ENCODE measurements around the gene SPDYE2. TPM values are rescaled to one million over a fixed set of nuclear protein-coding genes. Genes with fewer than 3 reads are reported as not detected.
A peak's percentile ranks its signal among the peaks of the same experiment; 100 is the strongest.
"Not testable (repeated sequence)": the region's sequence is repeated elsewhere in the genome, so short reads cannot be mapped to it uniquely, and the experiment has no call there.

SPDYE2 gene
- total and polyA plus RNA-seq, 10 of the 15 experiments (the other 5 are each of a cell fraction or from before 2014, with no cell fraction given): 0.16 to 6.4 (median 2.3) TPM; not detected in 6

DNA sequence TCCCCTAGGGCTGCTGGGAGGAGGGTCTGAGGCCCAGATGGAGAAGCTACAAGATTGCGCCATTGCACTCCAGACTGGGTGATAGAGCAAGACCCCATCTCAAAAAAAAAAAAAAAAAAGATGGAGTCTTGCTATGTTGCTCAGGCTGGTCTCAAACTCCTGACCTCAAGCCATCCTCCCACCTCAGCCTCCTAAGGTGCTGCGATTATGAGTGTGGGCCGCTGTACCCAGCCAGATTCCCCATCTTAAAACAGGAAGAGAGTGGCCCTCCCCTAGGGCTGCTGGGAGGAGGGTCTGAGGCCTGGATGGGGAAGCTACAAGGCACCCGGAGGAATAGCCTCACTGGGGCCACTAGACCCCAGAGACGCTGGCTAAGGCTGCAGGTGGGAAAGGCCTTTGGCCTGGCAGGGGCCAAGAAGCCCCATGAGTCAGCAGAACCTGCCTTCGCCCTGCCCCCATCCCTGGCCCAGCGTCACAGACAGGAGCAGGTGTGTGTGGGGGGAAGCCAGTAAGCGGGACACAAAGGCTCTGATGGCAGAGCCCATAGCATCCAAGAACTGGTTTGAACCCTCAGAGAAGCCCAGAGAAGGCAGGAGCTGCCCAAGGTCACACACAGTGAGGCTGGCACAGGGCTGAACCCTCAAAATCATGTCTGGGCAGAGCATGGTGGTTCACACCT lies 43.5 kb upstream of the SPDYE2 start:
- in situ Hi-C loops (cut with MboI); H3K4me3 ChIP-seq; H3K4me1 ChIP-seq (ENCODE audit: control insufficient read depth, insufficient read depth, low read length); SMC1A ChIA-PET (ENCODE audit: uncharacterized antibody, unreplicated experiment); H3K9me3 ChIP-seq (replicated peaks; ENCODE audit: control insufficient read depth, insufficient read depth, low read length); H3K4me2 ChIP-seq (ENCODE audit: control insufficient read depth, insufficient read depth); H3K79me2 ChIP-seq (ENCODE audit: control insufficient read depth, insufficient read depth, low read length); H3K36me3 ChIP-seq (ENCODE audit: control insufficient read depth in 2 of 2, insufficient read depth in 2 of 2, low read length in 1 of 2); DNase-seq (ENCODE audit: low read depth, low spot score); CTCF ChIA-PET; ATAC-seq; BruUV-seq (replicated peaks); H3K27ac ChIP-seq (ENCODE audit: control insufficient read depth, insufficient read depth); RAD21 ChIA-PET (ENCODE audit: unreplicated experiment); POLR2A ChIA-PET; H3K9ac ChIP-seq (ENCODE audit: control insufficient read depth, insufficient read depth, low read length); H3K27me3 ChIP-seq (replicated peaks in 1 of 2; ENCODE audit: control insufficient read depth in 2 of 2, insufficient read depth in 2 of 2, low read length in 1 of 2); intact Hi-C loops (cut with micrococcal nuclease; ENCODE audit: unreplicated experiment); H2AFZ ChIP-seq (ENCODE audit: control insufficient read depth, low read depth, low read length); H4K20me1 ChIP-seq (ENCODE audit: control insufficient read depth, insufficient read depth); FAIRE-seq: not testable (repeated sequence)
- WGBS (ENCODE audit: insufficient coverage, insufficient replicate concordance, low lambda C conversion rate, missing lambda C conversion rate): 100% methylated on average over 2 of the region's 8 CpGs

DNA sequence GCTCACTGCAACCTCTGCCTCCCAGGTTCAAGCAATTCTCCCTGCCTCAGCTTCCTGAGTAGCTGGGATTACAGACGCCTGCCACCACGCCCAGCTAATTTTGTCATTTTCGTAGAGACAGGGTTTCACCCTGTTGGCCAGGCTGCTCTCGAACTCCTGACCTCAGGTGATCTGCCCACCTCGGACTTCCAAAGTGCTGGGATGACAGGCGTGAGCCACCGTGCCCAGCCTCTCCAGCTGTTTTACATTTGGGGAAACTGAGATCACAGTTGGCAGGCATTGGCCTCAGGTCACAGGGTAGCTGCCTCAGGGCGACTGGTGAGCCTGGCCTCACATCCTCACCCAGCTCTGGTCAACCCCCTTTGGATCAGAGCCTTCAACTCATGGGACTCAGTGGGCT lies 40.5 kb upstream of the SPDYE2 start:
- SMC1A ChIA-PET (ENCODE audit: uncharacterized antibody, unreplicated experiment); H3K9me3 ChIP-seq (replicated peaks; ENCODE audit: control insufficient read depth, insufficient read depth, low read length); POLR2A ChIA-PET; H3K27me3 ChIP-seq (replicated peaks in 1 of 2; ENCODE audit: control insufficient read depth in 2 of 2, insufficient read depth in 2 of 2, low read length in 1 of 2); BruUV-seq (replicated peaks); FAIRE-seq; H4K20me1 ChIP-seq (ENCODE audit: control insufficient read depth, insufficient read depth); intact Hi-C loops (cut with micrococcal nuclease; ENCODE audit: unreplicated experiment); H2AFZ ChIP-seq (ENCODE audit: control insufficient read depth, low read depth, low read length); H3K27ac ChIP-seq (ENCODE audit: control insufficient read depth, insufficient read depth); CTCF ChIA-PET; ATAC-seq; H3K36me3 ChIP-seq (ENCODE audit: control insufficient read depth in 2 of 2, insufficient read depth in 2 of 2, low read length in 1 of 2); H3K4me3 ChIP-seq; in situ Hi-C loops (cut with MboI); H3K4me1 ChIP-seq (ENCODE audit: control insufficient read depth, insufficient read depth, low read length); RAD21 ChIA-PET (ENCODE audit: unreplicated experiment); H3K9ac ChIP-seq (ENCODE audit: control insufficient read depth, insufficient read depth, low read length); H3K79me2 ChIP-seq (ENCODE audit: control insufficient read depth, insufficient read depth, low read length); H3K4me2 ChIP-seq (ENCODE audit: control insufficient read depth, insufficient read depth); DNase-seq (ENCODE audit: low read depth, low spot score): not testable (repeated sequence)
- WGBS (ENCODE audit: insufficient coverage, insufficient replicate concordance, low lambda C conversion rate, missing lambda C conversion rate): 19% methylated on average over 3 of the region's 8 CpGs

DNA sequence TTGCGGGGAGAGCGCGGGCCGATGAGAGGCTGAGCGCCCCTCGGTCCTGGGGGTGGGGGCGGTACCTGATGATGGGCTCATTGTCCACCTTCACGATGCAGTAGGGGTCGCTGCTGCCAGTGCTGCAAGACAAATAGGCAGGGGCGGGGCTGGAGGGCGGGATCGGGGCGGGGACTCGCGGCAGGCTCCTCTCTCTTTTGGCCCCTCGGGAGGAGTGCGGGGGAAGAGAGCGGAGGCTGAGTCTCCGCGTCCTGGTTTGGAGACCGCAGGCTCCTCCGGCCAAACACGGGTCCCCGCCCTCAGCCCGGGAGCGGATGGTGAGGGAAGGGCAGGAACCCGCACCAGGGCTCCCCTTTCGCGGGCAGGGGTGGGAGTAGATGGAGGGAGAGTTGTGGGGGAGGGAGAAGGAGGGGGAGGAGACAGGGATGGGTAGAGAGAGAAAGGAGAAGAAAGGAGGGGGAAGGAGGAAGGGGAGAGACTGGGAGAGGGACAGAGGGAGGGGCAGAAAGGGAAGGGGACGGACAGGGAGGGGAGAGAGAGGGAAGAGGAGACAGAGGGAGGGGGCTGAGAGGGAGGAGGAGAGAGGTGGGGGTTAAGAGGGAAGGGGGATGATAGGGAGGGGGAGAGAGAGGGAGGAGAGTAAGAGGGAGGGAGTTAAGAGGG lies 39.0 kb upstream of the SPDYE2 start:
- H3K27ac ChIP-seq (ENCODE audit: control insufficient read depth, insufficient read depth); RAD21 ChIA-PET (ENCODE audit: unreplicated experiment); SMC1A ChIA-PET (ENCODE audit: uncharacterized antibody, unreplicated experiment); BruUV-seq (replicated peaks); H3K27me3 ChIP-seq (replicated peaks in 1 of 2; ENCODE audit: control insufficient read depth in 2 of 2, insufficient read depth in 2 of 2, low read length in 1 of 2); intact Hi-C loops (cut with micrococcal nuclease; ENCODE audit: unreplicated experiment); H3K36me3 ChIP-seq (ENCODE audit: control insufficient read depth in 2 of 2, insufficient read depth in 2 of 2, low read length in 1 of 2); H3K9ac ChIP-seq (ENCODE audit: control insufficient read depth, insufficient read depth, low read length); H3K79me2 ChIP-seq (ENCODE audit: control insufficient read depth, insufficient read depth, low read length); in situ Hi-C loops (cut with MboI); H3K4me3 ChIP-seq; H3K4me1 ChIP-seq (ENCODE audit: control insufficient read depth, insufficient read depth, low read length); POLR2A ChIA-PET; DNase-seq (ENCODE audit: low read depth, low spot score); H3K4me2 ChIP-seq (ENCODE audit: control insufficient read depth, insufficient read depth); H3K9me3 ChIP-seq (replicated peaks; ENCODE audit: control insufficient read depth, insufficient read depth, low read length); H4K20me1 ChIP-seq (ENCODE audit: control insufficient read depth, insufficient read depth); CTCF ChIA-PET; H2AFZ ChIP-seq (ENCODE audit: control insufficient read depth, low read depth, low read length): not testable (repeated sequence)
- FAIRE-seq (peak; percentile 59), ATAC-seq (peak; percentile 64)
- no CpG with 5 or more reads among the region's 30 CpGs for WGBS (ENCODE audit: insufficient coverage, insufficient replicate concordance, low lambda C conversion rate, missing lambda C conversion rate)

DNA sequence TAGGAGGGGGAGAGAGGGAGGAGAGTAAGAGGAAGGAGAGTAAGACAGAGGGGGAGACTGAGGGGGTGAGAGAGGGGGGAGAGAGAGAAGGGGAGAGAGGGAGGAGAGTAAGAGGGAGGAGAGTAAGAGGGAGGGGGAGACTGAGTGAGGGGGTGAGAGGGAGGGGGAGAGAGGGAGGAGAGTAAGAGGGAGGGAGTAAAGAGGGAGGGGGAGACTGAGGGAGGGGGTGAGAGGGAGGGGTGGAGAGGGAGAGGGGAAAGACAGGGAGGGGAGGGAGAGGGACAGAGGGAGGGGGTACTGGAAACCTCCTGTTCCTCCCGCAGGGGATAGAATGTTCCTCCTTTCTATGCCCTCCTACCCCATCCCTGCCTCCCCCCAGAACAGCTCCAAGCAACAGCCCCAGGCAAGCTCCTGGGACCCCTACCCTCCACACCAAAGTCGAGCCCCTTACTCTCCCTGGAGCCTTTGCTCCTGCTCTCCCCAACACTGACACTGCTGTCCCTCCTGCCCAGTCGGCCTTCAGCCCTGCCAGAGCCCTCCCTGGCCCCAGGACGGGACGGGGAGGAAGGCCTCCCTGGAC lies 38.3 kb upstream of the SPDYE2 start:
- peak overlapping the region; percentile 32; the same call in 1 of the 2 replicates for H3K4me3 ChIP-seq
- POLR2A ChIA-PET; DNase-seq (ENCODE audit: low read depth, low spot score); H3K9me3 ChIP-seq (replicated peaks; ENCODE audit: control insufficient read depth, insufficient read depth, low read length); intact Hi-C loops (cut with micrococcal nuclease; ENCODE audit: unreplicated experiment); H2AFZ ChIP-seq (ENCODE audit: control insufficient read depth, low read depth, low read length); SMC1A ChIA-PET (ENCODE audit: uncharacterized antibody, unreplicated experiment); BruUV-seq (replicated peaks); in situ Hi-C loops (cut with MboI); H3K79me2 ChIP-seq (ENCODE audit: control insufficient read depth, insufficient read depth, low read length); H4K20me1 ChIP-seq (ENCODE audit: control insufficient read depth, insufficient read depth); ATAC-seq; H3K36me3 ChIP-seq (ENCODE audit: control insufficient read depth in 2 of 2, insufficient read depth in 2 of 2, low read length in 1 of 2); H3K4me1 ChIP-seq (ENCODE audit: control insufficient read depth, insufficient read depth, low read length); RAD21 ChIA-PET (ENCODE audit: unreplicated experiment); H3K27me3 ChIP-seq (replicated peaks in 1 of 2; ENCODE audit: control insufficient read depth in 2 of 2, insufficient read depth in 2 of 2, low read length in 1 of 2); CTCF ChIA-PET; FAIRE-seq; H3K9ac ChIP-seq (ENCODE audit: control insufficient read depth, insufficient read depth, low read length): not testable (repeated sequence)
- peak overlapping the region; percentile 48; the same call in 1 of the 2 replicates for H3K27ac ChIP-seq (ENCODE audit: control insufficient read depth, insufficient read depth)
- WGBS (ENCODE audit: insufficient coverage, insufficient replicate concordance, low lambda C conversion rate, missing lambda C conversion rate): 36% methylated on average over 4 of the region's 5 CpGs
- peak overlapping the region; percentile 64; the same call in 1 of the 2 replicates for H3K4me2 ChIP-seq (ENCODE audit: control insufficient read depth, insufficient read depth)
